Measurements from ENCODE around the gene CDSN.

The CDSN gene

GRCh38 chr6:31149827-31150447 lies 29.7 kb upstream of the CDSN start:
- Histone ChIP-seq H3K4me1 (ENCODE audit: control insufficient read depth in 1 of 2, insufficient read depth in 1 of 2, low read depth in 1 of 2, low read length in 1 of 2) (no peaks in the 10 kb centered on the region), H3K27me3 (no peaks in the 10 kb centered on the region), H3K9me3 (no peaks in the 10 kb centered on the region), H3K4me3 (ENCODE audit: low read depth in 1 of 2, low read length in 1 of 2) (no peak overlapping the region), H3K27ac (no peak overlapping the region), H3K36me3 (peaks cover 16% of the 10 kb centered on the region)
- TF ChIP-seq CTCF (IDR thresholded peaks at IDR 0.05): no peak

- Histone ChIP-seq H3K27me3 (no peaks in the 10 kb centered on the region), H3K9me3 (no peaks in the 10 kb centered on the region), H3K36me3 (peaks cover 31% of the 10 kb centered on the region), H3K4me1 (ENCODE audit: control insufficient read depth in 1 of 2, insufficient read depth in 1 of 2, low read depth in 1 of 2, low read length in 1 of 2) (no peaks in the 10 kb centered on the region), H3K27ac (no peak overlapping the region), H3K4me3 (ENCODE audit: low read depth in 1 of 2, low read length in 1 of 2) (no peak overlapping the region)
- no peak for TF ChIP-seq CTCF (IDR thresholded peaks at IDR 0.05)
Measured at GRCh38 chr6:31145386-31145785, 25.1 kb upstream of the CDSN start.

GRCh38 chr6:31144970-31145340 lies 24.7 kb upstream of the CDSN start:
- Histone ChIP-seq H3K27ac (no peak overlapping the region), H3K4me3 (ENCODE audit: low read depth in 1 of 2, low read length in 1 of 2) (no peak overlapping the region)
- no peak for TF ChIP-seq CTCF (IDR thresholded peaks at IDR 0.05)

GRCh38 chr6:31144296-31144969 lies 24.2 kb upstream of the CDSN start:
- Histone ChIP-seq H3K27ac (no peak overlapping the region), H3K36me3 (peaks cover 24% of the 10 kb centered on the region), H3K4me3 (ENCODE audit: low read depth in 1 of 2, low read length in 1 of 2) (no peak overlapping the region), H3K9me3 (no peaks in the 10 kb centered on the region), H3K4me1 (ENCODE audit: control insufficient read depth in 1 of 2, insufficient read depth in 1 of 2, low read depth in 1 of 2, low read length in 1 of 2) (no peaks in the 10 kb centered on the region), H3K27me3 (no peaks in the 10 kb centered on the region)
- no peak for TF ChIP-seq CTCF (IDR thresholded peaks at IDR 0.05)

More at GRCh38 chr6:31144970-31145340, 24.7 kb upstream of the CDSN start:
- no peaks in the 10 kb centered on the region for H3K4me1 ChIP-seq (ENCODE audit: control insufficient read depth in 1 of 2, insufficient read depth in 1 of 2, low read depth in 1 of 2, low read length in 1 of 2)
- peaks cover 27% of the 10 kb centered on the region for H3K36me3 ChIP-seq
- H3K27me3 ChIP-seq: no peaks in the 10 kb centered on the region
- no peaks in the 10 kb centered on the region for H3K9me3 ChIP-seq

GRCh38 chr6:31143148-31143547 lies 22.9 kb upstream of the CDSN start:
- no peaks in the 10 kb centered on the region for H3K9me3 ChIP-seq
- H3K4me3 ChIP-seq (ENCODE audit: low read depth in 1 of 2, low read length in 1 of 2): no peak overlapping the region
- H3K4me1 ChIP-seq (ENCODE audit: control insufficient read depth in 1 of 2, insufficient read depth in 1 of 2, low read depth in 1 of 2, low read length in 1 of 2): no peaks in the 10 kb centered on the region
- no peak overlapping the region for H3K27ac ChIP-seq
- peaks cover 12% of the 10 kb centered on the region for H3K27me3 ChIP-seq
- no peak for TF ChIP-seq CTCF (IDR thresholded peaks at IDR 0.05)
- H3K36me3 ChIP-seq: peaks cover 20% of the 10 kb centered on the region
